ENCODE measurements around the gene TMSB4X.
"Not testable (repeated sequence)": the region's sequence is repeated elsewhere in the genome, so short reads cannot be mapped to it uniquely, and the experiment has no call there.

Gene TMSB4X

GRCh38 chrX:12955882-12956703, 18.8 kb upstream of the TMSB4X start:
- no peak for DNase-seq (ENCODE audit: low read depth)

- DNase-seq (ENCODE audit: low read depth): no peak
Measured at GRCh38 chrX:12956704-12957534, 18.0 kb upstream of the TMSB4X start.

GRCh38 chrX:12958059-12958458, 16.9 kb upstream of the TMSB4X start:
- DNase-seq (ENCODE audit: low read depth): no peak

GRCh38 chrX:12958461-12958860, 16.4 kb upstream of the TMSB4X start:
- DNase-seq (ENCODE audit: low read depth): no peak

GRCh38 chrX:12961196-12961718, 13.7 kb upstream of the TMSB4X start:
- DNase-seq (ENCODE audit: low read depth): no peak

GRCh38 chrX:12962041-12962504, 12.8 kb upstream of the TMSB4X start:
- DNase-seq (ENCODE audit: low read depth): no peak

GRCh38 chrX:12963210-12963850, 11.6 kb upstream of the TMSB4X start:
- not testable (repeated sequence) for DNase-seq (ENCODE audit: low read depth)

- no peak for DNase-seq (ENCODE audit: low read depth)
Measured at GRCh38 chrX:12965131-12965940, 9.6 kb upstream of the TMSB4X start.

- DNase-seq (ENCODE audit: low read depth): no peak
Measured at GRCh38 chrX:12966151-12966550, 8.8 kb upstream of the TMSB4X start.

GRCh38 chrX:12967711-12968465, 7.0 kb upstream of the TMSB4X start:
- DNase-seq (ENCODE audit: low read depth): no peak

- no peak for DNase-seq (ENCODE audit: low read depth)
Measured at GRCh38 chrX:12970691-12971202, 4.2 kb upstream of the TMSB4X start.

GRCh38 chrX:12971282-12972003, 3.5 kb upstream of the TMSB4X start:
- DNase-seq (ENCODE audit: low read depth): no peak

GRCh38 chrX:12972243-12972642, 2.7 kb upstream of the TMSB4X start:
- DNase-seq (ENCODE audit: low read depth): no peak

- no peak for DNase-seq (ENCODE audit: low read depth)
Measured at GRCh38 chrX:12972878-12973560, 1.9 kb upstream of the TMSB4X start.

GRCh38 chrX:12973561-12974304, 1.2 kb upstream of the TMSB4X start:
- no peak for DNase-seq (ENCODE audit: low read depth)

- DNase-seq (ENCODE audit: low read depth): no peak
Measured at GRCh38 chrX:12974305-12974795, 560 bp upstream of the TMSB4X start.

GRCh38 chrX:12975670-12975965, 708 bp downstream of the TMSB4X start:
- DNase-seq (ENCODE audit: low read depth): no peak

- DNase-seq (ENCODE audit: low read depth): no peak
Measured at GRCh38 chrX:12975991-12976558, 1.2 kb downstream of the TMSB4X start.
